Ishikawa (cell line): ENCODE results near the gene FGF1.

Experiments used
- CEBPB ChIP-seq: IDR thresholded peaks from 2 replicates; pipeline ENCODE4 v1.6.1; 2012
- CREB1 ChIP-seq: IDR thresholded peaks from 2 replicates; pipeline ENCODE4 v1.6.1; 2012; ENCODE audit warnings: low read depth
- EGR1 ChIP-seq: IDR thresholded peaks from 2 replicates; pipeline ENCODE4 v1.6.1; 2012
- EP300 ChIP-seq: IDR thresholded peaks from 2 replicates; pipeline ENCODE4 v1.6.1; 2012; ENCODE audit warnings: borderline replicate concordance
- FOXM1 ChIP-seq: IDR thresholded peaks from 2 replicates; pipeline ENCODE4 v1.6.1; 2012; ENCODE audit warnings: low read depth, borderline replicate concordance
- MAX ChIP-seq: IDR thresholded peaks from 2 replicates; pipeline ENCODE4 v1.6.1; 2012
- NFIC ChIP-seq: IDR thresholded peaks from 2 replicates; pipeline ENCODE4 v1.6.1; 2012
- RAD21 ChIP-seq: IDR thresholded peaks from 2 replicates; pipeline ENCODE4 v1.6.1; 2012; ENCODE audit warnings: low read depth
- REST ChIP-seq: IDR thresholded peaks from 2 replicates; pipeline ENCODE4 v1.6.1; 2012; ENCODE audit warnings: low read depth, mild to moderate bottlenecking
- TAF1 ChIP-seq: IDR thresholded peaks from 2 replicates; pipeline ENCODE4 v1.6.1; 2012; ENCODE audit warnings: low read depth, mild to moderate bottlenecking
- TCF12 ChIP-seq: IDR thresholded peaks from 2 replicates; pipeline ENCODE4 v1.6.1; 2012; ENCODE audit warnings: low read depth
- TEAD4 ChIP-seq: IDR thresholded peaks from 2 replicates; pipeline ENCODE4 v1.6.1; 2012
- USF1 ChIP-seq: IDR thresholded peaks from 2 replicates; pipeline ENCODE4 v1.6.1; 2012
- YY1 ChIP-seq: IDR thresholded peaks from 2 replicates; pipeline ENCODE4 v1.6.1; 2012; ENCODE audit warnings: low read depth
- ZBTB7A ChIP-seq: IDR thresholded peaks from 2 replicates; pipeline ENCODE4 v1.6.1; 2012; ENCODE audit warnings: low read depth

The FGF1 gene

GRCh38 chr5:142717582-142718215 is 31.8 kb upstream of the FGF1 start:
- TF ChIP-seq RAD21 (peak; percentile 80), USF1 (no peak)

GRCh38 chr5:142716963-142717362 is 31.1 kb upstream of the FGF1 start:
- TF ChIP-seq MAX: no peak
- TF ChIP-seq RAD21: peak; percentile 67
- TF ChIP-seq CEBPB: no peak
- no peak for TF ChIP-seq YY1
- no peak for TF ChIP-seq EP300
- TF ChIP-seq CREB1: no peak

- TF ChIP-seq NFIC (no peak), CREB1 (no peak), EP300 (no peak), TEAD4 (no peak), CEBPB (no peak), TAF1 (no peak), FOXM1 (no peak), REST (no peak), EGR1 (no peak), YY1 (no peak), MAX (no peak), RAD21 (no peak)
Measured at GRCh38 chr5:142715291-142715690, 29.4 kb upstream of the FGF1 start.

- TF ChIP-seq EP300 (no peak), YY1 (peak; percentile 76; the same call in 1 of the 2 replicates), EGR1 (no peak), MAX (no peak; the same call in 1 of the 2 replicates), TEAD4 (peak; percentile 89), FOXM1 (no peak), RAD21 (peak; percentile 60; the same call in 1 of the 2 replicates), REST (no peak), ZBTB7A (no peak)
Measured at GRCh38 chr5:142713121-142713706, 27.3 kb upstream of the FGF1 start.

- no peak for TF ChIP-seq ZBTB7A
- no peak for TF ChIP-seq NFIC
- no peak for TF ChIP-seq TEAD4
- no peak for TF ChIP-seq RAD21
- TF ChIP-seq REST: no peak
- no peak for TF ChIP-seq TCF12
Measured at GRCh38 chr5:142703153-142703552, 17.3 kb upstream of the FGF1 start.
